Measurements from ENCODE around the gene DNAJC15. TPM values are rescaled to one million over a fixed set of nuclear protein-coding genes. Genes with fewer than 3 reads are reported as not detected.

The DNAJC15 gene
- total RNA-seq, 2 donors from 2014 or later, result 1.4 to 8.2 TPM

GRCh38 chr13:43123856-43124255, 100.5 kb downstream of the DNAJC15 start:
- Histone ChIP-seq H3K27me3 (replicated peaks; ENCODE audit: insufficient read depth) (no peaks in the 10 kb centered on the region), H3K27ac (no peak overlapping the region), H3K36me3 (no peaks in the 10 kb centered on the region), H3K4me1 (replicated peaks) (no peaks in the 10 kb centered on the region), H3K9me3 (no peaks in the 10 kb centered on the region), H3K4me3 (no peak overlapping the region)
- intact Hi-C loops (cut with DNase I), result no loop called here
- TF ChIP-seq POLR2A (IDR thresholded peaks at IDR 0.05) (no peak), POLR2AphosphoS5 (IDR thresholded peaks at IDR 0.05) (no peak), CTCF (IDR thresholded peaks at IDR 0.05) (no peak)
- DNase-seq (ENCODE audit: low spot score), result no peak
- 94% methylated on average over 6 of the region's 6 CpGs for WGBS

- H3K4me3 ChIP-seq, result no peak overlapping the region
- WGBS, result 90% methylated on average over 8 of the region's 8 CpGs
- H3K27ac ChIP-seq, result no peak overlapping the region
- no peaks in the 10 kb centered on the region for H3K27me3 ChIP-seq (replicated peaks; ENCODE audit: insufficient read depth)
- intact Hi-C loops (cut with DNase I), result no loop called here
- H3K4me1 ChIP-seq (replicated peaks), result no peaks in the 10 kb centered on the region
- no peaks in the 10 kb centered on the region for H3K9me3 ChIP-seq
- no peaks in the 10 kb centered on the region for H3K36me3 ChIP-seq
- TF ChIP-seq POLR2AphosphoS5 (IDR thresholded peaks at IDR 0.05) (no peak), POLR2A (IDR thresholded peaks at IDR 0.05) (no peak), CTCF (IDR thresholded peaks at IDR 0.05) (no peak)
- DNase-seq (ENCODE audit: low spot score), result no peak
These were observed 101.1 kb downstream of the DNAJC15 start for GRCh38 chr13:43124490-43124889.

GRCh38 chr13:43126420-43126819, 103.0 kb downstream of the DNAJC15 start:
- Histone ChIP-seq H3K27me3 (replicated peaks; ENCODE audit: insufficient read depth) (no peaks in the 10 kb centered on the region), H3K4me1 (replicated peaks) (no peaks in the 10 kb centered on the region), H3K9me3 (no peaks in the 10 kb centered on the region), H3K27ac (no peak overlapping the region), H3K36me3 (no peaks in the 10 kb centered on the region), H3K4me3 (no peak overlapping the region)
- DNase-seq (ENCODE audit: low spot score), result no peak
- WGBS, result 89% methylated on average over 4 of the region's 4 CpGs
- TF ChIP-seq POLR2AphosphoS5 (IDR thresholded peaks at IDR 0.05) (no peak), POLR2A (IDR thresholded peaks at IDR 0.05) (no peak), CTCF (IDR thresholded peaks at IDR 0.05) (no peak)
- intact Hi-C loops (cut with DNase I), result no loop called here

- no peak overlapping the region for H3K4me3 ChIP-seq
- TF ChIP-seq CTCF (IDR thresholded peaks at IDR 0.05), result no peak
- TF ChIP-seq POLR2AphosphoS5 (IDR thresholded peaks at IDR 0.05), result no peak
- no peak for TF ChIP-seq POLR2A (IDR thresholded peaks at IDR 0.05)
- 78% methylated on average over 9 of the region's 9 CpGs for WGBS
These were observed 103.9 kb downstream of the DNAJC15 start for GRCh38 chr13:43127103-43127798.

GRCh38 chr13:43127827-43128226, 104.4 kb downstream of the DNAJC15 start:
- intact Hi-C loops (cut with DNase I), result no loop called here
- H3K36me3 ChIP-seq, result no peaks in the 10 kb centered on the region
- H3K4me1 ChIP-seq (replicated peaks), result no peaks in the 10 kb centered on the region
- H3K4me3 ChIP-seq, result no peak overlapping the region
- no peaks in the 10 kb centered on the region for H3K9me3 ChIP-seq
- H3K27me3 ChIP-seq (replicated peaks; ENCODE audit: insufficient read depth), result no peaks in the 10 kb centered on the region
- TF ChIP-seq CTCF (IDR thresholded peaks at IDR 0.05), result no peak
- TF ChIP-seq POLR2A (IDR thresholded peaks at IDR 0.05), result no peak
- no peak for TF ChIP-seq POLR2AphosphoS5 (IDR thresholded peaks at IDR 0.05)
- no peak overlapping the region for H3K27ac ChIP-seq
- DNase-seq (ENCODE audit: low spot score), result no peak
- WGBS, result 68% methylated on average over 3 of the region's 3 CpGs

More at GRCh38 chr13:43127103-43127798, 103.9 kb downstream of the DNAJC15 start:
- Histone ChIP-seq H3K4me1 (replicated peaks) (no peaks in the 10 kb centered on the region), H3K9me3 (no peaks in the 10 kb centered on the region), H3K36me3 (no peaks in the 10 kb centered on the region), H3K27ac (no peak overlapping the region), H3K27me3 (replicated peaks; ENCODE audit: insufficient read depth) (no peaks in the 10 kb centered on the region)
- intact Hi-C loops (cut with DNase I), result no loop called here
- no peak for DNase-seq (ENCODE audit: low spot score)
